ENCODE data around the gene ADAM17.

DNA sequence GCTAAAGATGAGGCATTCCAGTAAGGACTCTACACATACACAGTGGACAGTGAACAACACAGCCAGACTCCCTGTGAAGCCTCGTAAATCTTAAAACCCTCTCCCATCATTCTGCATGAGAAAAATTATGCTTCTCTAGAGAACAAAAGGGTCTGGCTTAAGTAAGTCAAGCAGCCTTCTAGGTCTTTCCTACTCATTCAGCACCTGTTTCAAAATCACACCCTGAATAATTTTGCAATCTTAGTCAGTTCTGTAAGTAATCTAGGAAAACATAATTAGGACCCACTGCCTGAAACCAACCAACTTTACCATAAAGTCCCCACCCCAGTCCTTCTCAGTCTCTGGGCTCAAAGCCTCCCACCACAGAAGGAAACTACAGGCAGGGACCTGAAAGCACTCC lies 61.5 kb downstream of the ADAM17 start:
- TF ChIP-seq EP300 (IDR thresholded peaks at IDR 0.05): no peak
- no peak for TF ChIP-seq POLR2AphosphoS5 (IDR thresholded peaks at IDR 0.05)
- TF ChIP-seq, protein P1, sequence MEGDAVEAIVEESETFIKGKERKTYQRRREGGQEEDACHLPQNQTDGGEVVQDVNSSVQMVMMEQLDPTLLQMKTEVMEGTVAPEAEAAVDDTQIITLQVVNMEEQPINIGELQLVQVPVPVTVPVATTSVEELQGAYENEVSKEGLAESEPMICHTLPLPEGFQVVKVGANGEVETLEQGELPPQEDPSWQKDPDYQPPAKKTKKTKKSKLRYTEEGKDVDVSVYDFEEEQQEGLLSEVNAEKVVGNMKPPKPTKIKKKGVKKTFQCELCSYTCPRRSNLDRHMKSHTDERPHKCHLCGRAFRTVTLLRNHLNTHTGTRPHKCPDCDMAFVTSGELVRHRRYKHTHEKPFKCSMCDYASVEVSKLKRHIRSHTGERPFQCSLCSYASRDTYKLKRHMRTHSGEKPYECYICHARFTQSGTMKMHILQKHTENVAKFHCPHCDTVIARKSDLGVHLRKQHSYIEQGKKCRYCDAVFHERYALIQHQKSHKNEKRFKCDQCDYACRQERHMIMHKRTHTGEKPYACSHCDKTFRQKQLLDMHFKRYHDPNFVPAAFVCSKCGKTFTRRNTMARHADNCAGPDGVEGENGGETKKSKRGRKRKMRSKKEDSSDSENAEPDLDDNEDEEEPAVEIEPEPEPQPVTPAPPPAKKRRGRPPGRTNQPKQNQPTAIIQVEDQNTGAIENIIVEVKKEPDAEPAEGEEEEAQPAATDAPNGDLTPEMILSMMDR (IDR thresholded peaks at IDR 0.05): no peak
- no peak for TF ChIP-seq POLR2A (IDR thresholded peaks at IDR 0.05)
